ENCODE measurements around the gene HCRTR2. TPM values are rescaled to one million over a fixed set of nuclear protein-coding genes. Genes with fewer than 3 reads are reported as not detected.

HCRTR2 gene
- total RNA-seq, 1 experiment from 2014 or later: not detected

- no peak for TF ChIP-seq CTCF (IDR thresholded peaks at IDR 0.05; ENCODE audit: unreplicated experiment)
- H3K27ac Mint-ChIP-seq (ENCODE audit: unreplicated experiment): no peak overlapping the region
- no peaks in the 10 kb centered on the region for H3K27me3 Mint-ChIP-seq (ENCODE audit: unreplicated experiment)
- CTCF ChIA-PET: no interaction called here
- H3K9me3 Mint-ChIP-seq (ENCODE audit: low read depth, unreplicated experiment): no peaks in the 10 kb centered on the region
- BruUV-seq (replicated peaks): no TSS peak
- H3K4me1 Mint-ChIP-seq (ENCODE audit: low read depth, unreplicated experiment): no peaks in the 10 kb centered on the region
- intact Hi-C loops (cut with micrococcal nuclease; ENCODE audit: unreplicated experiment): no loop called here
- no peaks in the 10 kb centered on the region for H3K36me3 Mint-ChIP-seq (ENCODE audit: insufficient read depth, unreplicated experiment)
- no peak for DNase-seq
- H3K4me3 Mint-ChIP-seq (ENCODE audit: low read depth, unreplicated experiment): no peak overlapping the region
Observed at GRCh38 chr6:55260181-55260580, 85.9 kb downstream of the HCRTR2 start.

DNA sequence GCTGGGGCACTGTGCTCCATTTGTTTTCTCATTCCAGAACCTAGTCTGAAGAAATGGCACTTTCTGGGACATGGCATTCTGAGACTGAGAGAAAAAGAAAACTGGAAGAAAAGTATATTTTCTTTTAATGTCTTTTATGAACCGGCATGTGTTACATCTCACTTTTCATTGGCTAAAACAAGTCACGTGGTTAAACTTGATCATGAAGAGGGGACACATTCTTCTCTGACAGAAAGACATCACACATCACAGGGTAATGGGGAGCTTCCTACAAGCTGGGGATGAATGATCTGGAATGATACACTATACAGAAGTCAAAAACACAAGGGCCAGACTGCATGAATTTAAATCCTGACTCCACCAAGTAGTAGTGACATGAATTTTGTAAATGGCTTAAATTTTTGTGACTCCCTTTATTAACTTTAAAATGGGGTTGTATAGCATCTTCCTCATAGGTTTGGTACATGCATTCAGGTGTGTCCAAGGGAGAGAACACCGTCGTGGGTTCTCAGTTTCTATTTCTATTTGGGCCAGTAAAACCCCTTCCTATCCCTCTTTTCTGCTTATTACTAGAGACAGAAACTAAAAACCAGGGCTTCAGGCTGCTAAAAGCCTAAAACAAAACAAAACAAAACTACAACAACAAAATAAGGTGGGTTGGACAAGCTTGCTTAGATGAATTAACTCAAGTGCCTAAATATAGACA lies 91.2 kb downstream of the HCRTR2 start:
- Mint-ChIP-seq H3K9me3 (ENCODE audit: low read depth, unreplicated experiment) (no peaks in the 10 kb centered on the region), H3K4me3 (ENCODE audit: low read depth, unreplicated experiment) (no peak overlapping the region), H3K27ac (ENCODE audit: unreplicated experiment) (no peak overlapping the region), H3K36me3 (ENCODE audit: insufficient read depth, unreplicated experiment) (no peaks in the 10 kb centered on the region), H3K4me1 (ENCODE audit: low read depth, unreplicated experiment) (no peaks in the 10 kb centered on the region), H3K27me3 (ENCODE audit: unreplicated experiment) (no peaks in the 10 kb centered on the region)
- CTCF ChIA-PET: no interaction called here
- DNase-seq: no peak
- intact Hi-C loops (cut with micrococcal nuclease; ENCODE audit: unreplicated experiment): no loop called here
- no TSS peak for BruUV-seq (replicated peaks)
- TF ChIP-seq CTCF (IDR thresholded peaks at IDR 0.05; ENCODE audit: unreplicated experiment): no peak

GRCh38 chr6:55266896-55267295 lies 92.6 kb downstream of the HCRTR2 start:
- intact Hi-C loops (cut with micrococcal nuclease; ENCODE audit: unreplicated experiment): no loop called here

GRCh38 chr6:55276745-55277530 lies 102.6 kb downstream of the HCRTR2 start:
- Mint-ChIP-seq H3K27me3 (ENCODE audit: unreplicated experiment) (no peaks in the 10 kb centered on the region), H3K4me3 (ENCODE audit: low read depth, unreplicated experiment) (no peak overlapping the region), H3K9me3 (ENCODE audit: low read depth, unreplicated experiment) (no peaks in the 10 kb centered on the region), H3K27ac (ENCODE audit: unreplicated experiment) (no peak overlapping the region), H3K4me1 (ENCODE audit: low read depth, unreplicated experiment) (no peaks in the 10 kb centered on the region), H3K36me3 (ENCODE audit: insufficient read depth, unreplicated experiment) (no peaks in the 10 kb centered on the region)
- intact Hi-C loops (cut with micrococcal nuclease; ENCODE audit: unreplicated experiment): loop anchor here (2.0 to 5.0 kb wide), 2 partner anchors 610 to 676 kb away; no protein-coding TSS in a partner anchor
- peak; percentile 43 for DNase-seq
- CTCF ChIA-PET: interaction anchor here (1.1 kb wide), 3 partner anchors 664 to 678 kb away, joined by 3 to 6 read pairs (median 5); no protein-coding TSS in a partner anchor
- peak; percentile 56 for TF ChIP-seq CTCF (IDR thresholded peaks at IDR 0.05; ENCODE audit: unreplicated experiment)
- BruUV-seq (replicated peaks): no TSS peak

More at GRCh38 chr6:55266896-55267295, 92.6 kb downstream of the HCRTR2 start:
- Mint-ChIP-seq H3K4me3 (ENCODE audit: low read depth, unreplicated experiment) (no peak overlapping the region), H3K27me3 (ENCODE audit: unreplicated experiment) (no peaks in the 10 kb centered on the region), H3K27ac (ENCODE audit: unreplicated experiment) (no peak overlapping the region), H3K4me1 (ENCODE audit: low read depth, unreplicated experiment) (no peaks in the 10 kb centered on the region), H3K36me3 (ENCODE audit: insufficient read depth, unreplicated experiment) (no peaks in the 10 kb centered on the region), H3K9me3 (ENCODE audit: low read depth, unreplicated experiment) (no peaks in the 10 kb centered on the region)
- BruUV-seq (replicated peaks): no TSS peak
- DNase-seq: no peak
- CTCF ChIA-PET: interaction anchor here (0.9 kb wide), 1 partner anchor 20 kb away, joined by 4 read pairs; no protein-coding TSS in a partner anchor
- TF ChIP-seq CTCF (IDR thresholded peaks at IDR 0.05; ENCODE audit: unreplicated experiment): no peak

All from Calu3 (cell line).